Measurements from ENCODE around the gene JAM3.

DNA sequence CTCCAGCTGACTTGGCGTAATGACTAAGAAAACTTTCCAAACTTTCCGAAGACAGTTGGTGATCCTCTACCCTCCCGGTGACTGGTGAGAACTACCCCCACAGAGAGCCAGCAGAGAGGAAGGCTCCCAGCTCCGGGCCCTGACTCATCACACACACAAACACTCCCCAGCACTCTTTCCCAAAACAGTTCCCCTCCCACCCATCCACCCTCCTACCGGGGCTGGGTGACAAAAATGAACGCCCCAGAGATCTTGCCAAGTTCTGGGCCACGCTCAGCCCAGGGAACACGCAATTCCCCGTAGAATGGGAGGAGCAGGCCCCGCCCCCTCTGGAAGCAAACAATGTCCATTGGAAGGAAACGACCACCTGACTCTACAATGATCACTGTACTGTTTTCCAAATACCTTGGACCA, 21.3 kb upstream of the JAM3 start:
- TF ChIP-seq, protein P1, sequence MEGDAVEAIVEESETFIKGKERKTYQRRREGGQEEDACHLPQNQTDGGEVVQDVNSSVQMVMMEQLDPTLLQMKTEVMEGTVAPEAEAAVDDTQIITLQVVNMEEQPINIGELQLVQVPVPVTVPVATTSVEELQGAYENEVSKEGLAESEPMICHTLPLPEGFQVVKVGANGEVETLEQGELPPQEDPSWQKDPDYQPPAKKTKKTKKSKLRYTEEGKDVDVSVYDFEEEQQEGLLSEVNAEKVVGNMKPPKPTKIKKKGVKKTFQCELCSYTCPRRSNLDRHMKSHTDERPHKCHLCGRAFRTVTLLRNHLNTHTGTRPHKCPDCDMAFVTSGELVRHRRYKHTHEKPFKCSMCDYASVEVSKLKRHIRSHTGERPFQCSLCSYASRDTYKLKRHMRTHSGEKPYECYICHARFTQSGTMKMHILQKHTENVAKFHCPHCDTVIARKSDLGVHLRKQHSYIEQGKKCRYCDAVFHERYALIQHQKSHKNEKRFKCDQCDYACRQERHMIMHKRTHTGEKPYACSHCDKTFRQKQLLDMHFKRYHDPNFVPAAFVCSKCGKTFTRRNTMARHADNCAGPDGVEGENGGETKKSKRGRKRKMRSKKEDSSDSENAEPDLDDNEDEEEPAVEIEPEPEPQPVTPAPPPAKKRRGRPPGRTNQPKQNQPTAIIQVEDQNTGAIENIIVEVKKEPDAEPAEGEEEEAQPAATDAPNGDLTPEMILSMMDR (IDR thresholded peaks at IDR 0.05; ENCODE audit: low read length): no peak
- TF ChIP-seq EZH2 (optimal IDR thresholded peaks at IDR 0.05; ENCODE audit: low read depth, low read length) (no peak), EZH2phosphoT487 (IDR thresholded peaks at IDR 0.05; ENCODE audit: low read length) (no peak)
